ENCODE results near the gene DBF4B.
"Not testable (repeated sequence)": the region's sequence is repeated elsewhere in the genome, so short reads cannot be mapped to it uniquely, and the experiment has no call there.

Gene DBF4B

DNA sequence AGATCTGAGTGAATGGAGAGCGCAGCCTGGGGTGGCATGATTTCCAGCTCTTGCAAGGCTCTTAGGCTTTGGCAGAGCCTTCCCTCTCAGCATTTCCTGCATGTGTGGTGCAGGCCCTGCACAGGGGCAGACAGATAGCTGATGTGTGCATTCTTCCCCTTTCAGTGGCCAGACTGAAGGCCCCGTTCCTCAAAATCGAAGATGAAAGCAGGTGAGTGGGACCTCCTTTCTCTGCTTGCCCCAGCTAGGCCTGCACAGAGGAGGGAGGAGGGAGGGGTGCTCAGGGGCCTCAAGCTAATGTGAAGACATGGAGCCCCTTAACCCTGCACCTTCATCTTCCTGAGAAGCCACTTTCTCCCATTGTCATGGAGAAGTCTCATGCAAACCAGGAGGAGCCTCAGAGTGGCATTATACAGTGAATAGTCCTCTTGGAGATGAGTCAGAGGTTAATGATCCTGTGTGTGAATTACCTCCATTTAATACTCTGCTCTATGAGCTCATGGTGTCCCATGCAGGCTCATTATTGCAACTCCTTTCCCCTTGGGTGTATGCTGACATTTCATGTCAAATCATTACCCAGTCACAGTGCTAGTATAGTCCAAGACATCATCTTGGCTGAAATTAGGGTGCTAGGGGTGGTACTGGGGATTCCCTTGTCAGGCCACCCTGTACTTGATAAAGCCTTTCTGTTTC is 29.9 kb downstream of the DBF4B start:
- H3K36me3 ChIP-seq (ENCODE audit: control insufficient read depth, insufficient read depth, low read length): no peaks in the 10 kb centered on the region
- H3K9ac ChIP-seq: no peak overlapping the region
- no peak overlapping the region for H3K27ac ChIP-seq
- H2AFZ ChIP-seq: no peak overlapping the region
- TF ChIP-seq, protein P1, sequence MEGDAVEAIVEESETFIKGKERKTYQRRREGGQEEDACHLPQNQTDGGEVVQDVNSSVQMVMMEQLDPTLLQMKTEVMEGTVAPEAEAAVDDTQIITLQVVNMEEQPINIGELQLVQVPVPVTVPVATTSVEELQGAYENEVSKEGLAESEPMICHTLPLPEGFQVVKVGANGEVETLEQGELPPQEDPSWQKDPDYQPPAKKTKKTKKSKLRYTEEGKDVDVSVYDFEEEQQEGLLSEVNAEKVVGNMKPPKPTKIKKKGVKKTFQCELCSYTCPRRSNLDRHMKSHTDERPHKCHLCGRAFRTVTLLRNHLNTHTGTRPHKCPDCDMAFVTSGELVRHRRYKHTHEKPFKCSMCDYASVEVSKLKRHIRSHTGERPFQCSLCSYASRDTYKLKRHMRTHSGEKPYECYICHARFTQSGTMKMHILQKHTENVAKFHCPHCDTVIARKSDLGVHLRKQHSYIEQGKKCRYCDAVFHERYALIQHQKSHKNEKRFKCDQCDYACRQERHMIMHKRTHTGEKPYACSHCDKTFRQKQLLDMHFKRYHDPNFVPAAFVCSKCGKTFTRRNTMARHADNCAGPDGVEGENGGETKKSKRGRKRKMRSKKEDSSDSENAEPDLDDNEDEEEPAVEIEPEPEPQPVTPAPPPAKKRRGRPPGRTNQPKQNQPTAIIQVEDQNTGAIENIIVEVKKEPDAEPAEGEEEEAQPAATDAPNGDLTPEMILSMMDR (IDR thresholded peaks at IDR 0.05): no peak
- H3K27me3 ChIP-seq (ENCODE audit: control insufficient read depth, insufficient read depth, low read length): no peaks in the 10 kb centered on the region
- no peak overlapping the region for H3K4me2 ChIP-seq (ENCODE audit: low read length)
- no peak overlapping the region for H3K4me3 ChIP-seq (ENCODE audit: low read depth, low read length)
- no peaks in the 10 kb centered on the region for H3K79me2 ChIP-seq
- H3K4me1 ChIP-seq: no peaks in the 10 kb centered on the region
- H3K9me3 ChIP-seq (ENCODE audit: control insufficient read depth, low read length): no peaks in the 10 kb centered on the region

DNA sequence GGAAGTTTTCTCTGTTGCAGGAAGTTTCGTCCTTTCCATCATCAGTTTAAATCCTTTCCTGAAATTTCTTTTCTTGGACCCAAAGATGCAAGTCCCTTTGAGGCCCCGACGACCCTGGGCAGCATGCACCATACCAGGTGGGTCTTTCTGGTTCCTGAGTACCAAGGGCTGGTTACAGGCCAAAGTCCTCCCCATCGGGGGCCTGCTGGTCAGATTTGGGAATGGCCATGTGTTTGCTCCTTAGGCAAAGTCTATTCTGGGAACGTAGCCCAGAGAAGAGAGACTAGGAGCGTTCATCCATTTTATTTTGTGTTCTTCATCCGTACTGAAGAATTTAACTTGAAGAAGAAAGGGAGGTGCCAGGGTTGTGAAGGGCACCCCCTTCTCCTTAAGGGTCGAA is 32.9 kb downstream of the DBF4B start:
- H3K9ac ChIP-seq: no peak overlapping the region
- TF ChIP-seq, protein P1 (IDR thresholded peaks at IDR 0.05): no peak

DNA sequence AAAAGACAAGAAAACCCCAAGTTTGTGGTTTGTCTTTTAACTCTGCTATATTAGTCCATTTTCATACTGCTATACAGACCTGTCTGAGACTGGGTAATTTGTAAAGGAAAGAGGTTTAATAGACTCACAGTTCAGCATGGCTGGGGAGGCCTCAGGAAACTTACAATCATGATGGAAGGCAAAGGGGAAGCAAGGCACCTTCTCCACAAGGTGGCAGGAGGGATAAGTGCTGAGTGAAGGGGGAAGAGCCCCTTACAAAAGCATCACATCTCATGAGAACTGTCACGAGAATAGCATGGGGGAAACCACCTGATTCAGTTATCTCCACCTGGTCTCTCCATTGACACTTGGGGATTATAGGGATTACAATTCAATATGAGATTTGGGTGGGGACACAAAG is 36.8 kb downstream of the DBF4B start:
- Histone ChIP-seq H3K27me3 (ENCODE audit: control insufficient read depth, insufficient read depth, low read length) (no peaks in the 10 kb centered on the region), H3K27ac (no peak overlapping the region), H3K4me3 (ENCODE audit: low read depth, low read length) (no peak overlapping the region), H3K36me3 (ENCODE audit: control insufficient read depth, insufficient read depth, low read length) (no peaks in the 10 kb centered on the region), H3K9ac (no peak overlapping the region), H3K9me3 (ENCODE audit: control insufficient read depth, low read length) (no peaks in the 10 kb centered on the region), H3K4me2 (ENCODE audit: low read length) (no peak overlapping the region), H3K4me1 (no peaks in the 10 kb centered on the region), H2AFZ (no peak overlapping the region), H3K79me2 (no peaks in the 10 kb centered on the region)
- TF ChIP-seq, protein P1 (IDR thresholded peaks at IDR 0.05): no peak

More for the DNA sequence above, 32.9 kb downstream of the DBF4B start:
- Histone ChIP-seq H3K27me3 (ENCODE audit: control insufficient read depth, insufficient read depth, low read length) (no peaks in the 10 kb centered on the region), H3K36me3 (ENCODE audit: control insufficient read depth, insufficient read depth, low read length) (no peaks in the 10 kb centered on the region), H3K79me2 (no peaks in the 10 kb centered on the region), H2AFZ (no peak overlapping the region), H3K4me2 (ENCODE audit: low read length) (no peak overlapping the region), H3K4me1 (no peaks in the 10 kb centered on the region), H3K4me3 (ENCODE audit: low read depth, low read length) (no peak overlapping the region), H3K27ac (no peak overlapping the region), H3K9me3 (ENCODE audit: control insufficient read depth, low read length) (no peaks in the 10 kb centered on the region)

DNA sequence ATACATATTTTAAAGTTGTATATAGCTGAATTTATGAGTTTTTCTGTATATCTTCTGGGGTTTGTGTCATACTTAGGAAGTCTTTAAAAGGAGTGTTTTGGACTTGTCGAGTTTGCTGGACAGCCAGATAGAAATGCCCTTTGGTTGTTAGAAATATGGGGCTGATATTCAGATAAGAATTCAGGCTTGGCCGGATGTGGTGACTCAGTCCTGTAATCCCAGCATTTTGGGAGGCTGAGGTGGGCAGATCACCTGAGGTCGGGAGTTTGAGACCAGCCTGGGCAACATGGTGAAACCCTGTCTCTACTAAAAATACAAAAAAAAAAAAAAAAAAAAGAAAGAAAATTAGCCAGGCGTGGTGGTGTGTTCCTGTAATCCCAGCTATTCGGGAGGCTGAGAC is 37.3 kb downstream of the DBF4B start:
- H3K36me3 ChIP-seq (ENCODE audit: control insufficient read depth, insufficient read depth, low read length); H3K4me3 ChIP-seq (ENCODE audit: low read depth, low read length); H3K4me1 ChIP-seq; H3K4me2 ChIP-seq (ENCODE audit: low read length); H3K27me3 ChIP-seq (ENCODE audit: control insufficient read depth, insufficient read depth, low read length); H3K27ac ChIP-seq; H2AFZ ChIP-seq; H3K9ac ChIP-seq; H3K9me3 ChIP-seq (ENCODE audit: control insufficient read depth, low read length); H3K79me2 ChIP-seq: not testable (repeated sequence)

DNA sequence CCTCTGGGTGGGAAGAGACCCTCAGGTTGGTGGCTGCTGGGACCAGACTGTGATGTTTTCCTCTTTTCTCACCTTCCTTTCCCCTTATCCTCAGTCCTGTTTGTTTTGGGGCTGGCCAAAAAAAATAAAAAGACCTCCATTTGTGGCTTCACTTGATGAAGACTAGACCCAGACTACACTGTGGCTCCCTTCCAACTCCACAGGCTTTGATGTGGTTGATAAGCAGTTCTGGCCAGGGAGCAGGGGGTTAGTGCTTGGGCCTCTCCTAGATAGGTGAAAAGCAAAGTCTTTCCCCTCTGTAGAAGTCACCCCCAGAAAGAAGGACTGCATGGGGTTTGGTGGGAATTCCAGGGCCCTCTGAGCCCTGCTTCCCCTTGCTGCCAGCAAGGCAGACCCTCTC is 39.1 kb downstream of the DBF4B start:
- Histone ChIP-seq H3K79me2 (no peaks in the 10 kb centered on the region), H2AFZ (no peak overlapping the region), H3K27me3 (ENCODE audit: control insufficient read depth, insufficient read depth, low read length) (no peaks in the 10 kb centered on the region), H3K4me3 (ENCODE audit: low read depth, low read length) (no peak overlapping the region), H3K4me2 (ENCODE audit: low read length) (no peak overlapping the region), H3K4me1 (no peaks in the 10 kb centered on the region), H3K9ac (no peak overlapping the region), H3K36me3 (ENCODE audit: control insufficient read depth, insufficient read depth, low read length) (no peaks in the 10 kb centered on the region), H3K9me3 (ENCODE audit: control insufficient read depth, low read length) (no peaks in the 10 kb centered on the region), H3K27ac (no peak overlapping the region)
- TF ChIP-seq, protein P1 (IDR thresholded peaks at IDR 0.05): no peak
